ENCODE data around the gene ZNF57.

- TF ChIP-seq EZH2 (IDR thresholded peaks at IDR 0.05) = no peak
- no peak for TF ChIP-seq POLR2AphosphoS5 (IDR thresholded peaks at IDR 0.05; ENCODE audit: borderline replicate concordance, low read depth, low read length)
These were observed 13.3 kb upstream of the ZNF57 start for GRCh38 chr19:2887391-2887914.

All from SK-N-MC (cell line).